NCI-H1105 treated with DMSO at 0.1 percent for 48 hours (cell line): ENCODE data around the gene BCAS3.
"Not testable (repeated sequence)": the region's sequence is repeated elsewhere in the genome, so short reads cannot be mapped to it uniquely, and the experiment has no call there.

ENCODE experiments used
- DNase-seq: peaks from one replicate; lab custom pipeline; 2025; lab: John Stamatoyannopoulos, UW

The BCAS3 gene

DNA sequence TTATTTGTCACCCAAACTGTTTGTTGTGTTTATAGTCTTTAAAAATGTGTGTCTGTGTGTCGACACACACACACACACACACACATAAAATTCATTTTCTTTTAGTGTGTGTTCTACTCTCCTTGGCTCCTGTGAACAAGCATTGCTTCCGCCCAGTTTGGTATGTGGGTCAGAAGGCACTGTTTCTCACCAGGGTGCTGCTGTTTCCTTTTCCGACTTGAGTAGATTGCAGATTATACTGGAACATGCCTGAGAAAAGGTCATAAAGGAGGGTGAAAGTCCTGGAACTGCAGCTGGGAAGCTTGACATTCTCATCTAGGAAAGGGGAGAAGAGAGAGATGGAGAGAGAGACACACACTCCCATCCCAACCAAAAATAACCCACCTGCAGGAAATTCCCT, 330.3 kb downstream of the BCAS3 start:
- DNase-seq, result no peak

DNA sequence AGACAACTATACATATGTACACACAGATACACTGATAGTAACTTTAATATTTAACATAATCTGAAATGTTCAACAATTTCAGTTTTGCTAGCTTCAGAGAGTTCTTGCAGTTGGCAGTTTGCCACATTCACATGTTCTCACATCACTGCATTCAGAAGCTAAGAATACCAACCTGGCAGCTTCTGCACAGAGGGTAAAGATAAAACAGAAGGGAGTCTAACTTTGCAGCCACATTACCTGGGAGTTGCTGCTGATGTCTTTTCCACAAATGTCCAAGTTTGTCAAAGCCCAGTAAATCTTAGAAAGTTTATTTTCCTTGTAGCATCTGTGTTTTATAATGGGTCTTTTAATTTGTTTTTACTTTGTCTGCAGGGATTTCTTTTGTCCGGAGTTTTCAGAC, 332.0 kb downstream of the BCAS3 start:
- DNase-seq, result peak; percentile 37

DNA sequence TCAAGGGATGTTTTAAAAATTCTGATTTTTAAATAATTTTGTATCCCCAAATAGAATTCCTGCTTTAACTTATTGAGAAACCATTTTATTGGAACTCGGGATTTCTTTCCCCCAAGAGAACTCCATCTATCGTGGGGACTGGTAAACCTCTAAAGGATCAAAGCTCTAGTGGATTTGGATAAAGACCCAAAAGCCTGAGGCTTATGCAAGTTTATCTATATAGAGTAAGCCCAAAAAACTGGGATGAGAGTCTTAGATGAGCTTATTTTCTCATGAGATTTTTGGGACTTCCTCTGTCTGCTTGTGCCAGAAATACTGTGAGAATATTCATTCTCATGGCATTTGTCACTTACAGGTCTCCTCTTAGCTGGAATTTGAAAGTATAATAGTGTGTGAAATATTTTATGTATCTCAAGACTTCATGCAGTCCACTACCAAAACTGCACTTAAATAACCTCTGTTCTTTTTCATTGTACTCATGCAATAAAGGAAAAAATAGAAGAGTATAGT, 333.1 kb downstream of the BCAS3 start:
- no peak for DNase-seq

DNA sequence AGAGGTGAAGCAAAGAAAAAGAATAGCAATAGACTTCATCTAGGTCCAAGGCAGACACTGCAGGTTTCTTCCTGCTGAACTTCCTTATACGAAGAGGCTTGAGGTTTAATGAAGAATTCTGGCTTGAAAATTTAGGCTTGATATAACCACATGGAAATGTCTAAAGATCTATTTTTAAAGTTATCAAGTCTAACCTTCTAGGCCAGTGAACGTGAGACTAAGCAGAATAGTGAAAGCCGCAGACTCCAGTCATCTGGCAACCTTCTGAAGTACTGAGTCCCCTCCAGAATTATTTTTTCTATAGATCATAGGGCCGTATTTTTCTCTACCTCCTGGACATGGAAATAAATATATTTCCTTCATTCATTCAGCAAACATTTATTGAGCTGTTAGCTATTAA, 333.6 kb downstream of the BCAS3 start:
- no peak for DNase-seq

DNA sequence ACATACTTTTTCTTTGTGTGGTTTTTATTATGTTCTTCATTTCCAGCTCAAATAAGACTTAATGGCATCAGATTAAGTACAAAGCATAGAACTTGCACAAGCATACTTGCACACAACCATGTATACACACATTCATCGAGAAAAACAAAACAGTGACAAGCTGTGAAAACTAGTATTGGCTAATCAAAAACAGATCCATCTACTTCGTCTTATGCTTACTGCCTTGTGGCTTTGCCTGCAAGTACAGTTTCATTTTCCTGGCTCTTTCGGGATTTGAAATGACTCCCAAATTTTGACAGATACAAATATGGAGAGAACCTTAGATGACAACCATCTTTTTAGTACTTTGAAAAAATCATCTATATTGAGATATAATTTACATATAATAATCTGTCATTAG, 338.3 kb downstream of the BCAS3 start:
- no peak for DNase-seq

DNA sequence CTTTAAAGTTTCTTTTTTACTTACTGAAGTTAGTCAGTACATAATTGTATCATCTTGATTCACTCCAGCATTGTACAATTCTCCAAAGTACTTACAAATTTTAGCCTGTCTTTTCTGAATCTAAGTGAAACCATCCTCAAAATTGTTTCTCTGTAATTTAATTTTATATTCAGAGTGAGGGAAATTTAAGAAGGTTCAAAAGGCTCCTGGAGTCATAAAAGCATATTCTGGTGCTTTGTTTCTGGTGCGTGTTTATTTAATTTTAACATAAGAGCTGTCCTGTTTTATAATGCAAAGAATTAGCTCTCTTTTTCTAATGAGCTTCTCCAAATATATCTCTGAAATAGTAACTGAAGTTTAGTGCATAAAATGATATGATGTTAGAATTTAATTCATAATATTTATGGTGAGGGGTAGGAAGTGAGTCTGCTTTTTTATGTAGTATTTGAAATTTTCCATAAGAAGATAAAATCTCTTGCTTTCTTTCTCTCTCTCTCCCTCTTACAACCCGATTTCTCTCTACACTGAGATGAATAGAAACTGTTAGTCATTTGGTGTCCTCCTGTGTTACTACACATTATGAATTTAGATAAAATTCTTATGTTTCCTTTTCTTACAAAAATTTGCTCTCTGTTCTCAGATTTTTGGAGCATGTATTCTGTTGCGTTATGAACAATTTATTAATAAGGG, 339.8 kb downstream of the BCAS3 start:
- no peak for DNase-seq

DNA sequence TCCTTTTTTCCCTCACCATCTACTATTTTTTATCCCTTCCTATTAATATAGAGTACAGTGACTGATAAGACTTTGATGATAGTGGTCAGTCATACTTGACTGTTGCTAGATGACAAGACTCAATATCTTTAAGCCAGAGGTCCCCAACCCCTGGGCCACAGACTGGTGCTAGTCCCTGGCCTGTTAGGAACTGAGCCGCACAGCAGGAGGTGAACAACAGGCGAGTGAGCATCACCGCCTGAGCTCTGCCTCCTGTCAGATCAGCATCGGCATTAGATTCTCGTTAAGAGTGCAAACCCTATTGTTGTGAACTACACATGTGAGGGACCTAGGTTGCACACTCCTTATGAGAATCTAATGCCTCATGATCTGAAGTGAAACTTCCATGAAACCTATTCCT, 341.3 kb downstream of the BCAS3 start:
- no peak for DNase-seq

DNA sequence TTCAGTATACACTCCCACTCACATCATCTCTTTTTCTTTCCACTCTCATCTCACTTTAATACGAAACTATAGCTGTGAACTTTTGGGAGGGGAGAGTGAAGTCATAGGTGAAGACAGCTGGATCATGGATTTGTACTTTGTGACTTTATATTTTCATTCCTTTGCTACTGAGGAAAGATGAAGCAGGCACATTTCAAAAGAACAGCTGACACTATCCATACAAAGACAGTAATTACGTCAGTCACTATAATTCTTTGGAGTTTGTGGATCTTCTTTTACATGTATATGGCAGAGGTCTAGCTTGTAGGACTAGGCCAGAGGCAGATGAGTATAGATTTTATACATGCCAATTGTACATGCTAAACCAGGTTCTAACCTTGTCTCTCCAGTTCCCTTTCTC, 346.3 kb downstream of the BCAS3 start:
- no peak for DNase-seq

DNA sequence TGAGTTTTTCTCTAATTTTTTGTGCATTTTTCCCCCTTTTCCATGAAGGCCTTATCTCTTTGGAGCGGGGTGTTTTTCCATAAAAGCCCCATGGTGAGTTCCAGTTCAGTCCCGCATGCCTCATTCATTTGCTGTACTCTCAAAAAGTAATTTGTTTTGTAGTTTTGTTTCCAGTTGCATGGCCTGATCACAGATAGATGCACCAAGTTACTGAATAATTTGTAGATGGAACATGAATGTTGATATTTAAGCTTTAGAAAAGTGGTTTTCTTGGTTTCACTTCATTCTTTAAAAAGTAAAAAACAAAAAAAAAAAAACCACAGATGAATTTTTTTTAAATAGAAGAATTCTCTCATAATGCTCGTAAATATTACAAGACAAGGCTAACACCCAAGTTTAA, 349.2 kb downstream of the BCAS3 start:
- DNase-seq, result no peak

DNA sequence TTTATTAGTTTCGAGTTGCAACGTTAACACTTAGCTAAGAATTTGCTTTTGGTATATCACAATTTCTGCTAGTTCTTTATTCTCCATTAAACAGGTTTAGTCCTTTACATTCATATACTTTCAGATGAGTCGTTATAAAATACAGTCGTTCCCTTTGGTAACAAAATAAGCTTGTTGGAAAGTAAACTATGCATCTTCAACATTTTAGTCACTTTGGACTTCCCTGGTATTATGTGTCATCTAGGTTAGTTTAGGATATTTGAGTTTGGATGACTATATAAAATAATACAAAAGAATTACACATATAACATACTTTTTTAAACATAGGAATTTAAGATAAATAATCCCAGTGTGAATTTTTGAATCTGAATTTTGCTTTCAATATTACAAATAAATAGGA, 351.5 kb downstream of the BCAS3 start:
- no peak for DNase-seq

DNA sequence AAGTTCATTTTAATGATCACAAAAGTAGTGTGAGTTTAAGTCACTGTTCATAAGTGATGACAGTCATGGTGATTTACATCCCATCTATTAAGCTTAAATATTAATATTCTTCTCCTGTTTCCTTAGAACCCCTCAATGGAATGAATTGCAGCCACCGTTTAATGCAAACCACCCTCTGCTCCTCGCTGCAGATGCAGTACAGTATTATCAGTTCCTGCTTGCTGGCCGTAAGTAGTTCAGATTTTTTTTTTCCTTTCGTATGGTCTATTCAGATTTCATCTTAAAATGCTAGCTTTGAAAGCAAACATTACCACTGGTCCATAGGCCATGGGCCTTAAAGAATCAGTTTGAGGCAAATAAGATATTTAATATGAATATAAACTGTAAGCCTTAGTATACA, 363.0 kb downstream of the BCAS3 start:
- no peak for DNase-seq

DNA sequence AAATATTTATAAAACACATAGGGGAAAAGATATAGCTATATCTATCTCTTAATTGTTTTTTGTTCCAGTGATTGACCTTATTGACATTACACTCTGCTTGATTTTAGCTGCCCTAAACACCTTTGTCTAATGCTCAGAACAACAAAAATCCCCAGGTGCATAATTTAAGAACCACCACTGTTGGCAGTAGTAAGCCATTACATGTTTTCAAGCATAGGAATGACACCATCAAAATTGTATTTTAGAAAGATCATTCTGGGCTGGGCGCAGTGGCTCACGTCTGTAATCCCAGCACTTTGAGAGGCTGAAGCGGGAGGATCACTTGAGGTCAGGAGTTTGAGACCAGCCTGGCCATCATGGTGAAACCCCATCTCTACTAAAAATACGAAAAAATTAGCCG, 364.7 kb downstream of the BCAS3 start:
- DNase-seq, result not testable (repeated sequence)

DNA sequence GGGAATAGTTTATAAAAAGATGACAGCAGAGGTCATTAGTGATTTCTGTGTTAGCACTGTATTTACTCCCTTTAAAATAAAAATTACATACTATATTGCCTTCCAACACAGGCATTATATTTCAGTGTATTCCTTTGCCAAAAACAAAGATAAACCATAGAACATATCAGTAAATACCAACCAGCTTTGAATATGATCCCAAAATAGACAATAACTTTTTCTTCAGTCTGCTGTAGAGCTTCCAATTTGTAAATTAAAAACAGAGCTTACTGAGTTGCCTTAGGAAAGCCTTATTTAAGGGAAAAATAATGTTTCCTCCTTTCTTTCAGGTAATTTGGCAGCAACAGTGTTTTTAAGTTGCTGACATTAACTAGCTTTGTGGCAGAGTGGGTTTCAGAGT, 369.9 kb downstream of the BCAS3 start:
- no peak for DNase-seq

DNA sequence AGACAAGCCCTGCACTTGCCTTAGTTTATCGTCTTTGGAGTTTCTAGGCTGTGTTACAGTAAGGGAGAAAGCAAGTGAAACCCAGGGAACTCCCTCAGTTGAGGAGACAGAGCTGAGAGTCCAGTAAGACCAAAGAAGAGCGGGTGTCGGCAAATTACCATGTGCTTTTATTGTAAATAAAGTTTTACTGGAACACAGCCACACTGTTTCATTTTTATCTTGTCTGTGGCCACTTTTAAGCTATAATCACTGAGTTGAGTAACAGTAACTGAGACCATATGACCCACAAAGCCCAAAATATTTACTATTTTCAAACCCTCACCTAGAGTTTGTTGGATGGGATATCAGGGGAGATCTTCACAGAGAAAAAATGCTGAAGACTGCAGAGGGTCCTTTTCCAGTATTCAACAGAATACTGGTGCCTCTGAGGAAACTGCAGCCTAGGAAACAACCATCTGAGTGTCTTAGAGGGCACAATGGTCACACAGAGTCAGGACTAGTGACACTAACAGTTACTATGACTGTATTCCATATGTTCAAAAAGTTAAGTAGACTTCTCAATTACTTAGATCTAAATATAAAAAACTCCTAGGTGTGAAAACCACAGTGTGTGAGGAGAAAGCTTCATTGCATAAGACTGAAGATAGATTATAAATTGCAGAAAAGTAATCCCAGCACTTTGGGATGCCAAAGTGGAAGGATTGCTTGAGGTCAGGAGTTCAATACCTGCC, 370.9 kb downstream of the BCAS3 start:
- no peak for DNase-seq

DNA sequence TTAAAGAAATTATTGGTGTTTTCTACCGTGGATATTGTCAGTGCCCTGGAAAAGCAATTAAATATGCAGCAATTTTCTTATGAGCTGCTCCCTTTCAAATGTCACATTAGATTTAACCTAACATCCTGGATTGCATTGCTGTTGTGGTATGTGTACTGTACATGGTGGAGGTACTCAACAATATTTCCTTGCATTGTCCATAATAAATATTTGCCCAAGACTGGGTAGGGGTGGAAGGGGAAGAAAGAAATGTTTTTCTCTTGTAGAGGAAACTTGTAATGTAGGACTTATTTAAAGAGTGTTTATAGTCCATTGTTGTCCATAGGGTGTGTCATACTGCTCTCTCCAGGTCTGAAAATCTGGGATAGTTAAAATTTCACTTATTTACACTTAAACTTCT, 375.8 kb downstream of the BCAS3 start:
- DNase-seq, result no peak

DNA sequence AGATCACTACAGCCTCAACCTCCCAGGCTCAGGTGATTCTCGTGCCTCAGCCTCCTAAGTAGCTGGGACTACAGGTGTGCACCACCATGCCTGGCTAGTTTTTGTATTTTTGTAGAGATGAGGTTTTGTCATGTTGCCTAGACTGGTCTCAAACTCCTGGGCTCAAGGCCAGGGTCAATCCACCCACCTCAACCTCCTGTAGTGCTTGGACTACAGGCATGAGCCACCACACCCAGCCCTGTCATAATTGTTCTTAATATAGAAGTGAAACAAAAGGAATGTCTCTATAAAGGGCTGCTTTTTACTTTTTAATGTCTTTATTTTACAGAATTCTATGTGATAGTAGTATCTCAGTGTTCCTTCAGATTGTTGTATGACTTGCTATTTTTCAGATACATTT, 376.8 kb downstream of the BCAS3 start:
- no peak for DNase-seq

DNA sequence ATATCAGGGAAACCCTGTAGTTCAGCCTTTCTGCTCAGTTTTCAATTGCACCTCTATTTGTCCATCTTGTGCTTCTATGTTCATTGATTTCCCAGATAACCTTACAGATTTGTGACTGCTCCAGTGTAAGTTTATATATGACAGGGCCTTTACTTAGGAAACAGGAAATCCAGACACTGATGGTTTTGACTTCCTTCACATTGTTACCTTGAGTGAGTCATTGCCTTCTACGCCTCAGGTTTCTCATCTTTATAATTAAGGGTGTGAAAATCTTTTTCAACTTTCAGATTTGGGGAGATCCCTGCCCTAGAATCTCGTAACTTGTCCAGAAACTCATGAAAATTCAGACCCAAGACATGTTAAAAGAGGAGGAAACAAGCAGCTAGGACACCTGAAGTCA, 379.6 kb downstream of the BCAS3 start:
- no peak for DNase-seq

DNA sequence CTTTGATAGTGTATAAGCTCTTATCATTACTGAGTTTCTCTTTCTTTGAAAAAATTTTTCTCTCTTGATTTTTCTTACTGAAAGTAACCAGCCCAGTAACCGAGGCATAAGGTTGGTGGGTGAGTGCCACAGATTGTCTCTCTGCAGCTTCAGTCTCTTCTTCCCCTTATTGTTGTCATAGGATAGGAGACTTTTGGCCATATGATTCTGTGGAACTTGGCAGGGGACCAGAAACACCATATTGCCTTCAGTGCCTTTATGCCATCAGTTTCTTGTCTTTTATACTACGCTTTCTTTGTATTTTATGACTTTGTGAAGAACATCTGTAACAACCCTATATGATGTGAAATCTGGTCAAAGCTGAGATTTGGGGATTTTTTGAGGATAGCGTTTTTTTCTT, 380.4 kb downstream of the BCAS3 start:
- DNase-seq, result no peak

DNA sequence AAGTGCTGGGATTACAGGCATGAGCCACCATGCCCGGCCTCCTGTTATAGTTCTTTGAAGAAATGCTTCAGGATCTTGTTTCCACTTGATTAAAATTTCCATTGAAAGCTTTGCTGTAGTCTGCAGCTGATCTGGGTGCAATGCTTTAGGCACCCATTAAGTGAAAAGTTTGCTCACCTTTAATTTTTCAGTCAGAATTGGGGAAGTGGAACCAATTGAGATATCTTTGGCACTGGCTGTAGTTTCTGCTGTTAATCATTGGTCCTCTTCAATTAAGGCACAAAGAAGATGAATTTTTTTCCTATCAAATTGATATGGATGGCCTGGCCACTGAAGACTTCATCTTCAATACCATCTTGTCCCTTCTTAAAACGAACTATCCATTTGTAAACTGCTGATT, 385.9 kb downstream of the BCAS3 start:
- DNase-seq, result no peak

DNA sequence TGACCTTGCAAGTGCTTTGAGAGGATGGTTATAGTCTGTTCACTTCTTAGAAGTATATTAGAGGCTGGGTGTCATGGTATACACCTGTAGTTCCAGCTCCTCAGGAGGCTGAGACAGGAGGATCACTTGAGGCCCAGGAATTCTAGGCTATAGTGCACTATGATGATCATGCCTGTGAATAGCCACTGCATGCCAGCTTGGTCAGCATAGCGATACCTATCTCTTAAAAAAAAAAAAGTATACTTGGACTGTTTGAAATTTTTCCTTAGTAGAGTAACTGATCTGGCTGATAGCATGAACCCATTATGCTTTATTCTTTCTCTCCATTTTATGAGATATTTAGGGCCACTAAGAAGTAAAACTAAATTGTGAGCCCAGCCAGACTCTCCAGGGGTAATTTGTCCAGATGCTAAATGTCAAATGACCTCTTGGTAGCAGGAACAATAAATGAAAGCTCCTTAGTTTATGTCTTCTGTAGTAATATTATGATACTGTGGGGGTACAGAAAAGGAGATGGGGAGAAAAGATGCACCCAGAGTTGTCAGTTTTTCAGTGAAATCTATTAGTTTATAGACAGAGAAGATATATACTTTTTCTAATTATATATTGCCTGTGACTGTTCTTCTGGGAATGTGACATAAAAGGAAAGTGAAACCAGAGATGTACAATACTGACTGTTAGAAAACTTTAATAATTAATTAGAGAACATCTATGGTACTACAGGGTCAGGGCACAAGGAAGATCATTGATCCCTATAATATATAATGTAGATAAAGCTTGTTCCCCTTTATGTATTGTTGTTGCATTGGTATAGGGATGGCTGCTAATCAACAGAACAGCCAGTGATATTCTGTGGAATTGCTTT, 386.7 kb downstream of the BCAS3 start:
- no peak for DNase-seq

DNA sequence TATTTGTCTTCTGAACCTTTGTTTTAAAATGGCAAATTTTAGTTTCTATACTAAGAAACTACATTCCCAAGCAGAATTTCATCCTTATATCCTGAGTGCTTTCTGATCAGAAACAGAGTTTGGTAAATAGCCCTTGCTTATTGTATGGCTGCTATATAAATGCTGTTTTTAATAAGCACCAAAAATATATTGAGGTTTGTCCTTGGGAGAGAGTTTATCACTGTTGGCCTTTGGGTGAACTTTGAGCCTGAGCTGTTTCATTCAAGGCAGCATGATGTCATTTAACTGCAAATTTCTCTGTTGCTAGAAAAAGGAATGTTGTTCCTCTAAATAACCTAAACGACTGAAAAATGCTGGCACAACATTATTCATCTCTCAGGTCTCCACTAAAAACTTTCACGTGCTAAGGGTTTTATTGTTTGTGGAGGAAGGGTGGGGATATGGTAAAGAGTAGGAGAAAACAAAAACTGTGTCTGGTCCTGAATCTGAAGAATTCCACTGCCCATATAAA, 387.7 kb downstream of the BCAS3 start:
- DNase-seq, result no peak

DNA sequence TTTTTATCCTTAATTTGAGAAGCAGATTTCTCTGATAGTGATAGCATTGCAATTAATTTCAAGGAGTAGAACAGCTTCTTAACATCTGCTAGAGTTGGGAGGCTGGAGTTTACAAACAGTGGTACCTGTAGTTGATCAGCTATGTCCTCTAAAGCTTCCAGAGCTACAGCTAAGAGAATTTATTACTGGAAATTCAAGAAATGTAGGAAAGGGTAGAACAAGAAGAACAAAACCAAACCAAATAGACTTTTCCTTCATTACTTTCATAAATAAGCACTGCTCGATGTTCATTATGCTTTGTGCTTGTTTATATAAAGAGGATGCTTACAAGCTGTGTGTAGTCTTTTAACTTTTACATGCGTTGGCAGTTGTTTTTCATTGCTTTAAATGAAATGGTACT, 388.4 kb downstream of the BCAS3 start:
- no peak for DNase-seq

DNA sequence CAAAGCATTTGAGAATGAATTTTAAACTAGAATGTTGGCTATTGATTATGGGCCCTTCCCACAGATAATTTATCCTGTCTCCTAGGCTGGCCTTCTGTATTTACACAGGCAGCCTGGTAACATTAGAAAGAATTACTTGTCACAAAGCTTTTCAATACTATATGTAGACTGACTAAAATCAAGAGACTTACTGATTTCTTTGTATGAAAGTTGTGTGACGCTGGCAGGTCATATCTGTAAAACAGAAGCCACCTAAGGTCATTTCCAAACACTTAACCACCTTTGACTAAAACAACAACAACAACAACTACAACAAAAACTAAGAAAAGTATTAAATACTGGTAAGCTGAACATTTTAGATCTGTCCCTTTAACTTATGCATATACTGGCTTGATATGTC, 393.0 kb downstream of the BCAS3 start:
- no peak for DNase-seq
